Cardiac muscle cell (in vitro differentiated cells and primary cell): ENCODE measurements around the gene RPS6KC1. TPM values are rescaled to one million over a fixed set of nuclear protein-coding genes. Genes with fewer than 3 reads are reported as not detected.
"Not testable (repeated sequence)": the region's sequence is repeated elsewhere in the genome, so short reads cannot be mapped to it uniquely, and the experiment has no call there.

Experiments
- DNase-seq, 2 donors: peaks; one replicate each; pipeline versions ENCODE4 v3.0.0 to v3.0.0-alpha.2; 2010 to 2017; ENCODE audit warnings: low read depth in 1 of 2, low spot score in 1 of 2
- H3K27ac ChIP-seq: fragments of 200-600 bp; sonication (generic); 2 replicates; pipeline ENCODE4 v1.5.1; 2016
- H3K27me3 ChIP-seq: fragments of 200-600 bp; sonication (generic); 2 replicates; pipeline ENCODE4 v1.6.0; 2016; ENCODE audit warnings: control low read depth
- H3K36me3 ChIP-seq: fragments of 200-600 bp; sonication (generic); 2 replicates; pipeline ENCODE4 v1.5.1; 2016; ENCODE audit warnings: control low read depth
- H3K4me1 ChIP-seq: fragments of 200-600 bp; sonication (generic); 2 replicates; pipeline ENCODE4 v1.8.1; 2017; ENCODE audit warnings: low read depth, mild to moderate bottlenecking, mixed run types
- H3K4me3 ChIP-seq: fragments of 200-600 bp; sonication (generic); 2 replicates; pipeline ENCODE4 v1.5.1; 2016; ENCODE audit warnings: mild to moderate bottlenecking
- H3K9me3 ChIP-seq: fragments of 200-600 bp; sonication (generic); 2 replicates; pipeline ENCODE4 v1.5.1; 2017; ENCODE audit warnings: low read depth, mild to moderate bottlenecking, control low read depth
- polyA plus RNA-seq: library from polyadenylated mRNA; unstranded; fragments of >200 nt; fragmentation: Nextera tagmentation; extraction: Ambion mirVana; gene quantifications from 2 replicates; pipeline ENCODE4 v1.2.1, GENCODE V29; 2016
- total RNA-seq: library from RNA; depleted of rRNA; stranded (reverse); fragments of >200 nt; gene quantifications from 2 replicates; pipeline ENCODE4 v1.2.3, GENCODE V29; 2016
- TF ChIP-seq, protein P1 (sequence below): IDR thresholded peaks from 2 replicates; pipeline ENCODE4 v1.5.1; 2012; ENCODE audit warnings: low read depth, mild to moderate bottlenecking, low read length

Gene RPS6KC1
- total and polyA plus RNA-seq, 2 experiments from 2014 or later = 12.5 to 17.9 TPM

DNA sequence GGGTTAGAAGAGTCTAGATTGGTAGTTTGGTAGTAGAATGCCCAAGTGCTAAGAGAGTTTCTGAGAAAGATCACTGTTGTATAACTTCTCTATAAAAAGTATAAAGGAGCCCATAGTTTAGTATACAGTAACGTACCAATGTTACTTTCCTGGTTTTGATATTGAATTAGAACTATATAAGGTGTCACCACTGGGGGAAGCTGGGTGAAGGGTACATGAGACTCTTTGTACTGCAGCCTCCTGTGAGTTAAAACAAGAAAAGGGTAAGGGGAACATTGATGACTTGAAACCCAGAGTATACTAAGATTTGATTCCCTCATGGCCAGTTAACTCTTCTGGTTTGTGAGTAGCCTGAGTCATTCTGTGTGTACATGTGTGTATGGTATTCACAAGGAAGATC lies 129.8 kb downstream of the RPS6KC1 start:
- no peaks in the 10 kb centered on the region for H3K36me3 ChIP-seq
- H3K9me3 ChIP-seq = no peaks in the 10 kb centered on the region
- H3K4me3 ChIP-seq = no peak overlapping the region
- no peak overlapping the region for H3K27ac ChIP-seq
- TF ChIP-seq, protein P1, sequence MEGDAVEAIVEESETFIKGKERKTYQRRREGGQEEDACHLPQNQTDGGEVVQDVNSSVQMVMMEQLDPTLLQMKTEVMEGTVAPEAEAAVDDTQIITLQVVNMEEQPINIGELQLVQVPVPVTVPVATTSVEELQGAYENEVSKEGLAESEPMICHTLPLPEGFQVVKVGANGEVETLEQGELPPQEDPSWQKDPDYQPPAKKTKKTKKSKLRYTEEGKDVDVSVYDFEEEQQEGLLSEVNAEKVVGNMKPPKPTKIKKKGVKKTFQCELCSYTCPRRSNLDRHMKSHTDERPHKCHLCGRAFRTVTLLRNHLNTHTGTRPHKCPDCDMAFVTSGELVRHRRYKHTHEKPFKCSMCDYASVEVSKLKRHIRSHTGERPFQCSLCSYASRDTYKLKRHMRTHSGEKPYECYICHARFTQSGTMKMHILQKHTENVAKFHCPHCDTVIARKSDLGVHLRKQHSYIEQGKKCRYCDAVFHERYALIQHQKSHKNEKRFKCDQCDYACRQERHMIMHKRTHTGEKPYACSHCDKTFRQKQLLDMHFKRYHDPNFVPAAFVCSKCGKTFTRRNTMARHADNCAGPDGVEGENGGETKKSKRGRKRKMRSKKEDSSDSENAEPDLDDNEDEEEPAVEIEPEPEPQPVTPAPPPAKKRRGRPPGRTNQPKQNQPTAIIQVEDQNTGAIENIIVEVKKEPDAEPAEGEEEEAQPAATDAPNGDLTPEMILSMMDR = no peak
- no peaks in the 10 kb centered on the region for H3K27me3 ChIP-seq
- DNase-seq = no peak
- H3K4me1 ChIP-seq = no peaks in the 10 kb centered on the region

DNA sequence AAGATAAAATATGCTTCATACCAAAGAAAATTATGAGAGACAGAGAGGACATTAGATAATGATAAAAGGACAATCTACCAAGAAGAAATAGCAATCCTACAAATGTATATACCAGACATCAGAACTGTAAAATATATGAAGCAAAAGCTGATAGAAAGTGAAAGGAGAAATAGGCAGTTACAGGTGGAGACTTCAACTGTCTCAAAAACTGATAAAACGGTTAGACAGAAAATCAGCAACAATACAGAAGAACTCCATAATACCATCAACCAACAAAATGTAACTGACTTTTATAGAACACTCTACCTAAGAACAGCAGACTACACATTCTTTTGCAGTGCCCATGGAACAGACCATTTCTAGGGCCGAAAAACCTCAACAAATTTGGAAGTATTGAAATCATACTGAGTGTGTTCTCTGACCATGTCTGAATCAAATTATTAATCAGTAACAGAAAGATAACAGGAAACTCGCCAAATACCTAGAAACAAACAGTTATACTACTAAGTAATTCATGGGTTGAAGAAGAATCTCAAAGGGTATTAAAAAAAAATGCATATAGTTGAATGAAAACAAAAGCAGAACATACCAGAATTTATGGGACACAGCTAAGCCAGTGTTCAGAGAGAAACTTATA lies 132.1 kb downstream of the RPS6KC1 start:
- no peaks in the 10 kb centered on the region for H3K36me3 ChIP-seq
- DNase-seq = no peak
- TF ChIP-seq, protein P1 = no peak

DNA sequence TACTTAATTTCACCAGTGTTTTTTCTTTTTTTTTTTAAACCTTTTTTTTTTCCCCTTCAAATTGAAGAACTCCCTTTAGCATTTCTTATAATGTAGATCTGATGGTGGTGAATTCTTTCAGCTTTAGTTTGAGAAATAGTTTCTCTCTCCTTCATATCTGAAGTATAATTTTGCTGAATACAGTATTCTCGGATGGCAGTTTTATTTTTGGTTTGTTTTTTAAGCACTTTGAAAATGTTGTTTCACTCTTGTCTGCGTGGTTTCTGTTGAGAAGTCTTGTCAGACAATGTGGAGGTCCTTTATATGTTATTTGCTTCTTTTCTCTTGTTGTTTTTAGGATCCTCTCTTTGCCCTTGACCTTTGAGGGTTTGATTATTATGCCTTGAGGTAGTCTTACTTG lies 135.1 kb downstream of the RPS6KC1 start:
- H3K4me1 ChIP-seq = no peaks in the 10 kb centered on the region
- H3K9me3 ChIP-seq = no peaks in the 10 kb centered on the region
- H3K36me3 ChIP-seq = no peaks in the 10 kb centered on the region
- no peak overlapping the region for H3K4me3 ChIP-seq
- TF ChIP-seq, protein P1 = no peak
- no peaks in the 10 kb centered on the region for H3K27me3 ChIP-seq
- DNase-seq = no peak
- H3K27ac ChIP-seq = no peak overlapping the region

More for the DNA sequence above, 132.1 kb downstream of the RPS6KC1 start:
- no peaks in the 10 kb centered on the region for H3K27me3 ChIP-seq
- no peak overlapping the region for H3K4me3 ChIP-seq
- H3K4me1 ChIP-seq = no peaks in the 10 kb centered on the region
- H3K9me3 ChIP-seq = no peaks in the 10 kb centered on the region
- H3K27ac ChIP-seq = no peak overlapping the region

DNA sequence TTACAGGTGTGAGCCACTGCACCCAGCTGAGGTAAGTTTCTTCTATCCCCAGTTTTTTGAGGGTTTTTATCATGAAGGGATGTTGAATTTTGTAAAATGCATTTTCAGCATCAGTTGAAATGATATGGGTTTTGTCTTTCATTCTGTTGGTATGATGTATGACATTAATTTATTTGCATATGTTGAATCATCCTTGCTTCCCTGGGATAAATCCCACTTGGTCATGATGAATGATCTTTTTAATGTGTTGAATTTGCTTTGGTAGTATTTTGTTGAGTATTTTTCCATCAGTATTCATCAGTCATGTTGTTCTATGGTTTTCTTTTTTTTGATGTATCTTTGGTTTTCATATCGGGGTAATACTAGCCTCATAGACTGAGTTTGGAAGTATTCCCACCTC lies 141.0 kb downstream of the RPS6KC1 start:
- DNase-seq = no peak
- no peaks in the 10 kb centered on the region for H3K4me1 ChIP-seq
- H3K4me3 ChIP-seq = no peak overlapping the region
- TF ChIP-seq, protein P1 = no peak
- H3K27ac ChIP-seq = no peak overlapping the region
- H3K9me3 ChIP-seq = no peaks in the 10 kb centered on the region
- no peaks in the 10 kb centered on the region for H3K27me3 ChIP-seq
- no peaks in the 10 kb centered on the region for H3K36me3 ChIP-seq

DNA sequence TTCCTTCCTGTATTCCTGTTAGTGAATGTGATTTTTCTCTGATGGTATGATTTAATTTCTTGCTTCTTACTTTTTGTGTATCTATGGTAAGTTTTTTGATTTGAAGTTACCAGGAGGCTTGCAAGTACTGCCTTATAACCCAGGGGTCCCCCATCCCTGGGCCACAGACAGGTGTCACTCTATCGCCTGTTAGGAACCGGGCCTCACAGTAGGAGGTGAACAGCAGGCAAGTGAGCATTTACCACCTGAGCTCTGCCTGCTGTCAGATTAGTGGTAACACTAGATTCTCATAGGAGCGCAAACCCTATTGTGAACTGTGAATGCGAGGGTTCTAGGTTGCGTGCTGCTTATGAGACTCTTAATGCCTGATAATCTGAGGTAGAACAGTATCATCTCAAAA lies 143.3 kb downstream of the RPS6KC1 start:
- Histone ChIP-seq H3K4me1 (no peaks in the 10 kb centered on the region), H3K27ac (no peak overlapping the region), H3K9me3 (no peaks in the 10 kb centered on the region), H3K36me3 (no peaks in the 10 kb centered on the region), H3K4me3 (no peak overlapping the region), H3K27me3 (no peaks in the 10 kb centered on the region)
- DNase-seq = no peak
- TF ChIP-seq, protein P1 = no peak

DNA sequence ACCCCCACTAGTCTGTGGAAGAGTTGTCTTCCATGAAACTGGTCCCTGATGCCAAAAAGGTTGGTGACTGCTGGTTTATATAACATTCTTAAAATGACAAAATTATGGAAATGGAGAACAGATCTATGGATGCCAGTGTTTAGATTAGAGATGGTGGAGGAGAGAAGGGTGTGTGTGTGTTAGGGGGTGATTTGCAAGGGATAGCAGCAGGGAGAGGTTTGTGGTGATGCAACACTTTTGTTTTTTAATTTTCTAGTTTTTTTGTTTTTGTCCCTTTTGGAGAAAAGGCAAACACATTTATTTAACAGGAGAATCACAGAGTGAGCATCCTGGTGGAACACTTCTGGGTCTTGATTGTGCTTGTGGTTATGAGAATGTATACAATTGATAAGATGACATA lies 143.8 kb downstream of the RPS6KC1 start:
- TF ChIP-seq, protein P1 = no peak
- no peak overlapping the region for H3K27ac ChIP-seq
- no peaks in the 10 kb centered on the region for H3K9me3 ChIP-seq
- H3K4me3 ChIP-seq = no peak overlapping the region
- no peaks in the 10 kb centered on the region for H3K27me3 ChIP-seq
- no peaks in the 10 kb centered on the region for H3K36me3 ChIP-seq
- H3K4me1 ChIP-seq = no peaks in the 10 kb centered on the region
- DNase-seq = no peak

DNA sequence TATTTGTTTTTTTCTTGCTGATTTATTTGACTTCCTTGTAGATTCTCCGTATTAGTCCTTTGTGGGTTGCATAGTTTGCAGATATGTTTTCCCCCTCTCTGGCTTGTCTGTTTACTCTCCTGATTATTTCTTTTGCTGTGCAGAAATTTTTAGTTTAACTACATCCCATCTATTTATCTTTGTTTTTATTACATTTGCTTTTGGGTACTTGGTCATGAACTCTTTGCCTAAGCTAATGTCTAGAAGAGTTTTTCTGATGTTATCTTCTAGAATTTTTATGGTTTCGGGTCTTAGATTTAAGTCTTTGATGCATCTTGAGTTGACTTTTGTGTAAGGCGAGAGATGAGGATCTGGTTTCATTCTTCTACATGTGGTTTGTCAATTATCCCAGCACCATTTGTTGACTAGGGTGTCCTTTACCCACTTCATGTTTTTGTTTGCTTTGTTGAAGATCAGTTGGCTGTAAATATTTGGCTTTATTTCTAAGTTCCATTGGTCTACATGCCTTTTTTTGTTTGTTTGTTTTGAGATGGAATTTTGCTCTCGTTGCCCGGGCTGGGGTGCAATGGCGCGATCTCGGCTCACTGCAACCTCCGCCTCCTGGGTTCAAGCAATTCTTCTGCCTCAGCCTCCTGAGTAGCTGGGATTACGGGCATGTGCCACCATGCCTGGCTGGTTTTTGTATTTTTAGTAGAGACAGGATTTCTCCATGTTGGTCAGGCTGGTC lies 145.4 kb downstream of the RPS6KC1 start:
- not testable (repeated sequence) for H3K4me3 ChIP-seq, H3K36me3 ChIP-seq, H3K4me1 ChIP-seq, H3K9me3 ChIP-seq, H3K27me3 ChIP-seq, H3K27ac ChIP-seq, DNase-seq
